Measurements from ENCODE around the gene EXOC6B. TPM values are rescaled to one million over a fixed set of nuclear protein-coding genes. Genes with fewer than 3 reads are reported as not detected.

Gene EXOC6B
- total RNA-seq, 1 experiment from 2014 or later: 34.3 TPM

DNA sequence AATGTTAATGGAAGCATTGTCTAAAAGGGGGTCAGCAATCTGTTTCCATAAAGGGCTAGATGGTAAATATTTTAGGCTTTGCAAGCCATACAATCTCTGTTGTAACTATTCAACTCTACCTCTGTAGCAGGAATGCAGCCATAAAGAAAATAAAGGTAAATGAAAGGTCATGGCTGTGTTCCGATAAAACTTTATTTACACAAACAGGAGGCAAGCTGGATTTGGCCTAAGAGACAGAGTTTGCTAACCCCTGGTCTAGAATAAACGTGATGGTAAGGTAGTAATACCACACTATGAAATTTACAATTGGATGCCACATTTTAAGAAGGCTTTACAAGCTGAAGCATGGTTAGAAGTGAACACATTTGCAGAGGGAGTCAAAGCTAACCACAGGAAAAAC is 91.4 kb downstream of the EXOC6B start:
- BruUV-seq (replicated peaks): no TSS peak
- Histone ChIP-seq H3K9me2 (ENCODE audit: insufficient read depth) (0 out of 2 replicates have a peak, but pooled peaks cover 4% of the 10 kb centered on the region), H3K79me2 (ENCODE audit: low read depth) (no peaks in the 10 kb centered on the region), H3K9me3 (ENCODE audit: insufficient read depth, low read depth) (no peaks in the 10 kb centered on the region), H3K4me1 (replicated peaks; ENCODE audit: insufficient read depth) (no peaks in the 10 kb centered on the region), H4K20me1 (ENCODE audit: insufficient read depth) (peaks cover 8% of the 10 kb centered on the region), H3K27ac (no peak overlapping the region), H3K4me3 (no peak overlapping the region), H3K36me3 (ENCODE audit: low read depth) (no peaks in the 10 kb centered on the region), H3F3A (ENCODE audit: insufficient read depth, low read depth) (no peaks in the 10 kb centered on the region), H3K4me2 (no peak overlapping the region), H2AFZ (no peak overlapping the region), H3K27me3 (ENCODE audit: insufficient read depth, low read depth) (no peaks in the 10 kb centered on the region)
- TF ChIP-seq, protein P1, sequence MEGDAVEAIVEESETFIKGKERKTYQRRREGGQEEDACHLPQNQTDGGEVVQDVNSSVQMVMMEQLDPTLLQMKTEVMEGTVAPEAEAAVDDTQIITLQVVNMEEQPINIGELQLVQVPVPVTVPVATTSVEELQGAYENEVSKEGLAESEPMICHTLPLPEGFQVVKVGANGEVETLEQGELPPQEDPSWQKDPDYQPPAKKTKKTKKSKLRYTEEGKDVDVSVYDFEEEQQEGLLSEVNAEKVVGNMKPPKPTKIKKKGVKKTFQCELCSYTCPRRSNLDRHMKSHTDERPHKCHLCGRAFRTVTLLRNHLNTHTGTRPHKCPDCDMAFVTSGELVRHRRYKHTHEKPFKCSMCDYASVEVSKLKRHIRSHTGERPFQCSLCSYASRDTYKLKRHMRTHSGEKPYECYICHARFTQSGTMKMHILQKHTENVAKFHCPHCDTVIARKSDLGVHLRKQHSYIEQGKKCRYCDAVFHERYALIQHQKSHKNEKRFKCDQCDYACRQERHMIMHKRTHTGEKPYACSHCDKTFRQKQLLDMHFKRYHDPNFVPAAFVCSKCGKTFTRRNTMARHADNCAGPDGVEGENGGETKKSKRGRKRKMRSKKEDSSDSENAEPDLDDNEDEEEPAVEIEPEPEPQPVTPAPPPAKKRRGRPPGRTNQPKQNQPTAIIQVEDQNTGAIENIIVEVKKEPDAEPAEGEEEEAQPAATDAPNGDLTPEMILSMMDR (conservative IDR thresholded peaks at IDR 0.05): no peak
- no peak for TF ChIP-seq EZH2 (IDR thresholded peaks at IDR 0.05; ENCODE audit: low read depth)
- intact Hi-C loops (cut with micrococcal nuclease; ENCODE audit: unreplicated experiment): no loop called here
- DNase-seq: no peak
- ChIA-PET POLR2A (ENCODE audit: unreplicated experiment) (no interaction called here), CTCF (interaction anchor here (0.7 kb wide), 1 partner anchor 663 kb away, joined by 3 read pairs; no protein-coding TSS in a partner anchor)

DNA sequence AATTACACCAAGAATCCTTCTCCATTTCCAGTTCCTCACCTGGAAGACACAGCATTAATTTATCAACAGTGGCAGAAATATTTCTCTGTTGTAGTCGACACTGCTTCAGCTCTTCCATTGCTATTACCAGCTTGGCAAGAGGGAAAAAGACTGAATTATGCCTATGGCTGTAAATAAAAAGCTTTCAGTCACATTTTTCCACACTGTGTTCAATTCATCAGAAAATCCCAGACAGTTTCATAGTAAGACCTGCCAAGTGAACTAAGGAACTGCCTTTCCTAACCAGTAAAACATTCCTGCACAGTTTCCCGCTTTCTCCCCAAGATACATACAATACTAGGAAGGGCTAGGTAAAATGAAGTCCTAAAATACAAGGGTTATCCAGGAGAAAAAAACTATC is 94.7 kb downstream of the EXOC6B start:
- no peak for DNase-seq
- H3K9me2 ChIP-seq (ENCODE audit: insufficient read depth): peaks cover 4% of the 10 kb centered on the region; the same call in 1 of the 2 replicates
- H2AFZ ChIP-seq: no peak overlapping the region
- BruUV-seq (replicated peaks): no TSS peak
- no peaks in the 10 kb centered on the region for H3K9me3 ChIP-seq (ENCODE audit: insufficient read depth, low read depth)
- no peaks in the 10 kb centered on the region for H3F3A ChIP-seq (ENCODE audit: insufficient read depth, low read depth)
- ChIA-PET POLR2A (ENCODE audit: unreplicated experiment) (no interaction called here), CTCF (no interaction called here)
- no peak overlapping the region for H3K27ac ChIP-seq
- no peak overlapping the region for H3K4me3 ChIP-seq
- H3K36me3 ChIP-seq (ENCODE audit: low read depth): no peaks in the 10 kb centered on the region
- intact Hi-C loops (cut with micrococcal nuclease; ENCODE audit: unreplicated experiment): no loop called here
- TF ChIP-seq, protein P1 (conservative IDR thresholded peaks at IDR 0.05): no peak
- no peak for TF ChIP-seq EZH2 (IDR thresholded peaks at IDR 0.05; ENCODE audit: low read depth)
- no peaks in the 10 kb centered on the region for H3K4me1 ChIP-seq (replicated peaks; ENCODE audit: insufficient read depth)
- no peak overlapping the region for H3K4me2 ChIP-seq
- H3K27me3 ChIP-seq (ENCODE audit: insufficient read depth, low read depth): no peaks in the 10 kb centered on the region
- H3K79me2 ChIP-seq (ENCODE audit: low read depth): no peaks in the 10 kb centered on the region
- H4K20me1 ChIP-seq (ENCODE audit: insufficient read depth): peaks cover 8% of the 10 kb centered on the region

DNA sequence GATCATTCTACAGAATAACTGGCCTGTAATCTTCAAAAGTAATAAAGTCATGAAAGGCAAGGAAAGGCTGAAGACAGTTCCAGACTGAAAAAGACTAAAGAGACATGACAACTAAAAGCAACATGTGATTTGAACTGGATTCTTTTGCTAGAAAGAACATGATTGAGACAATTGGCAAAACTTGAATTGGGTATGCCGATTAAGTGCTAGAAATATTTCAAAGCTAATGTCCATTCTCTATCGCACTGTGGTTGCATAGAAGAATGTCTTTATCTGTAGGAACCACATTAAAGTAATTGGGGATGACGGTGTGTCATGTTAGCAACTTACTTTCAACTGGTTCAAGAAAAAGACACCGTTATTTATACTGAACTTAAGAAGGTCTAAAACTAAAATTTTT is 98.5 kb downstream of the EXOC6B start:
- Histone ChIP-seq H3K4me3 (no peak overlapping the region), H3K9me3 (ENCODE audit: insufficient read depth, low read depth) (no peaks in the 10 kb centered on the region), H3K9me2 (ENCODE audit: insufficient read depth) (no peaks in the 10 kb centered on the region; the same call in 1 of the 2 replicates), H3K36me3 (ENCODE audit: low read depth) (no peaks in the 10 kb centered on the region), H4K20me1 (ENCODE audit: insufficient read depth) (peaks cover 5% of the 10 kb centered on the region), H3F3A (ENCODE audit: insufficient read depth, low read depth) (no peaks in the 10 kb centered on the region), H3K27me3 (ENCODE audit: insufficient read depth, low read depth) (no peaks in the 10 kb centered on the region), H3K79me2 (ENCODE audit: low read depth) (no peaks in the 10 kb centered on the region), H3K4me1 (replicated peaks; ENCODE audit: insufficient read depth) (no peaks in the 10 kb centered on the region), H3K4me2 (no peak overlapping the region), H2AFZ (no peak overlapping the region), H3K27ac (no peak overlapping the region)
- no peak for TF ChIP-seq EZH2 (IDR thresholded peaks at IDR 0.05; ENCODE audit: low read depth)
- TF ChIP-seq, protein P1 (conservative IDR thresholded peaks at IDR 0.05): no peak
- ChIA-PET POLR2A (ENCODE audit: unreplicated experiment) (no interaction called here), CTCF (no interaction called here)
- BruUV-seq (replicated peaks): no TSS peak
- no peak for DNase-seq
- intact Hi-C loops (cut with micrococcal nuclease; ENCODE audit: unreplicated experiment): no loop called here
